ENCODE data around the gene KLKB1.

DNA sequence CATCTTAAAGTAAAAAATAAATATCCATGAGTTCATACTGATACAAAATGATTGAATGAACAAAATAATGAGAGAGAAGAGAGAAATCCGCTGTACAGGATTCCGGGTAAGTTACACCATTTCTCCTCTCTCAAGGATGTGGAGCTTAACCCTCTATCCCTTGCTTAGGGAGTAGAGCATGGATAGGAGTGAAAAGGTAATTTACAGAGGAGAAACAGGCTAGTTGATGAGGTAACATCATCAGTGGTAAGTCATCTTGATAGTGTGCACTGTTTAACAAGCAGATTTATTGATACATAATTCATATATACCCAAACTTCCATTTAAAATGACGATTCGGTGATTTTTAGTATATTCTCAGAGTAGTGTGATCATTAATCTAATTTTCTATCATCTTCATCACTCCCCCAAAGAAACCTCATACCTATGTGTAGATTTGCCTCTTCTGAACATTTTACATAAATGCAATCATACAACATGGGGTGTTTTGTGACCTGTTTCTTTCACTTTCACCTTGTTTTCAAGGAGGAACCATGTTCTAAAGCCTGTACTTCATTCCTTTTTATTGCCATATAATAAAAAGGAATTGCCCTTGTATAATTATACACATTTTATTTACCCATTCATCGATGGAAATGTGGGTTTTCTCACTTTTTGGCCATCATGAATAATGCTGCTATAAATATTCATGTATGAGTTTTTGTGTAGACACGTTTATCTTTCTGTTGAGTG lies 73.5 kb downstream of the KLKB1 start:
- TF ChIP-seq, protein P1, sequence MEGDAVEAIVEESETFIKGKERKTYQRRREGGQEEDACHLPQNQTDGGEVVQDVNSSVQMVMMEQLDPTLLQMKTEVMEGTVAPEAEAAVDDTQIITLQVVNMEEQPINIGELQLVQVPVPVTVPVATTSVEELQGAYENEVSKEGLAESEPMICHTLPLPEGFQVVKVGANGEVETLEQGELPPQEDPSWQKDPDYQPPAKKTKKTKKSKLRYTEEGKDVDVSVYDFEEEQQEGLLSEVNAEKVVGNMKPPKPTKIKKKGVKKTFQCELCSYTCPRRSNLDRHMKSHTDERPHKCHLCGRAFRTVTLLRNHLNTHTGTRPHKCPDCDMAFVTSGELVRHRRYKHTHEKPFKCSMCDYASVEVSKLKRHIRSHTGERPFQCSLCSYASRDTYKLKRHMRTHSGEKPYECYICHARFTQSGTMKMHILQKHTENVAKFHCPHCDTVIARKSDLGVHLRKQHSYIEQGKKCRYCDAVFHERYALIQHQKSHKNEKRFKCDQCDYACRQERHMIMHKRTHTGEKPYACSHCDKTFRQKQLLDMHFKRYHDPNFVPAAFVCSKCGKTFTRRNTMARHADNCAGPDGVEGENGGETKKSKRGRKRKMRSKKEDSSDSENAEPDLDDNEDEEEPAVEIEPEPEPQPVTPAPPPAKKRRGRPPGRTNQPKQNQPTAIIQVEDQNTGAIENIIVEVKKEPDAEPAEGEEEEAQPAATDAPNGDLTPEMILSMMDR (conservative IDR thresholded peaks at IDR 0.05 in 1 of 2, IDR thresholded peaks at IDR 0.05 in 1 of 2; ENCODE audit: low read depth in 1 of 2, low read length in 2 of 2), result no peak
- TF ChIP-seq EZH2 (IDR thresholded peaks at IDR 0.05; ENCODE audit: low read length, missing control alignments), result no peak

All from fibroblast of lung (primary cell).